ENCODE data around the gene SMAD7. TPM values are rescaled to one million over a fixed set of nuclear protein-coding genes. Genes with fewer than 3 reads are reported as not detected.

SMAD7 gene
- total and polyA plus RNA-seq, 2 experiments from 2014 or later = 11.8 to 29.8 TPM

DNA sequence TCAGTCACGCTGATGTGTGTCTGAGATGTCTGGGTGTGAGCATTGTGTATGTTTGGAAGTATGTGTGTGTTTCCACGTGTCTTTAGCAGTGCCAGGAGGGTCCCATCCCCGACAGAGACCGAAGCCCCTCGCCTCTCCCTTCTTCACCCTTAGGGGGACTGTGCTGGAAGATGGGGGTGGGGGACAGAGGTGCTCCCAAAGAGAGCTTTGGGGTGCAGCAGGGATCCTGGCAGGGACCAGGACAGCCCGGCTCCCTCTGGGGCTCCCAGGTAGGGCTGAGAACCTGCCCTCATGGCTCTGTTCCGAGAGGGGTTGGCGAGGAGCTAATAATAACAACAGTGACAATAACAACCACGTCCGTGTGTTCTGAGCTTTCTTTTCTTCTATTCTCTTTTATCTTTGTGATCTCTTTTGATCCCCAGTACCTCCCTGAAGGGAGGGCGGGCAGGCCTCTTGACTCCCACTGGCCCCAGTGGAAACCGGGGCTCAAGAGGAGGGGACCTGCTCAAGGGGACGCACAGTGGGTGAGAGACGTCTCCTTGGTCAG, 57.6 kb downstream of the SMAD7 start:
- Histone ChIP-seq H3K9me2 (ENCODE audit: insufficient read depth) (no peaks in the 10 kb centered on the region), H3K36me3 (ENCODE audit: insufficient read depth) (no peaks in the 10 kb centered on the region), H3K4me2 (no peak overlapping the region), H4K20me1 (replicated peaks; ENCODE audit: insufficient read depth) (no peaks in the 10 kb centered on the region), H3F3A (replicated peaks; ENCODE audit: low read depth) (no peaks in the 10 kb centered on the region), H3K4me1 (ENCODE audit: insufficient read depth) (peaks cover 11% of the 10 kb centered on the region), H3K27me3 (ENCODE audit: insufficient read depth) (no peaks in the 10 kb centered on the region), H3K27ac (ENCODE audit: low read depth) (no peak overlapping the region), H3K4me3 (no peak overlapping the region), H3K79me2 (replicated peaks; ENCODE audit: insufficient read depth) (no peaks in the 10 kb centered on the region), H2AFZ (peak overlapping the region; percentile 28; the same call in 1 of the 2 replicates)
- TF ChIP-seq NANOG (IDR thresholded peaks at IDR 0.05; ENCODE audit: borderline replicate concordance) (no peak), STAT1 (IDR thresholded peaks at IDR 0.05; ENCODE audit: unreplicated experiment) (no peak), ZNF114 (CRISPR knock-in tag; IDR thresholded peaks at IDR 0.05) (no peak), EZH2 (IDR thresholded peaks at IDR 0.05; ENCODE audit: low read depth, unreplicated experiment) (no peak), ZNF331 (CRISPR knock-in tag; IDR thresholded peaks at IDR 0.05; ENCODE audit: low read depth) (no peak), EZH2phosphoT487 (IDR thresholded peaks at IDR 0.05; ENCODE audit: unreplicated experiment) (no peak), JUNB (IDR thresholded peaks at IDR 0.05; ENCODE audit: unreplicated experiment) (no peak), CREB1 (CRISPR knock-in tag; IDR thresholded peaks at IDR 0.05; ENCODE audit: low read depth) (no peak)
- TF ChIP-seq, protein P1, sequence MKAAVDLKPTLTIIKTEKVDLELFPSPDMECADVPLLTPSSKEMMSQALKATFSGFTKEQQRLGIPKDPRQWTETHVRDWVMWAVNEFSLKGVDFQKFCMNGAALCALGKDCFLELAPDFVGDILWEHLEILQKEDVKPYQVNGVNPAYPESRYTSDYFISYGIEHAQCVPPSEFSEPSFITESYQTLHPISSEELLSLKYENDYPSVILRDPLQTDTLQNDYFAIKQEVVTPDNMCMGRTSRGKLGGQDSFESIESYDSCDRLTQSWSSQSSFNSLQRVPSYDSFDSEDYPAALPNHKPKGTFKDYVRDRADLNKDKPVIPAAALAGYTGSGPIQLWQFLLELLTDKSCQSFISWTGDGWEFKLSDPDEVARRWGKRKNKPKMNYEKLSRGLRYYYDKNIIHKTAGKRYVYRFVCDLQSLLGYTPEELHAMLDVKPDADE (IDR thresholded peaks at IDR 0.05) = no peak
- TF ChIP-seq, protein P2, sequence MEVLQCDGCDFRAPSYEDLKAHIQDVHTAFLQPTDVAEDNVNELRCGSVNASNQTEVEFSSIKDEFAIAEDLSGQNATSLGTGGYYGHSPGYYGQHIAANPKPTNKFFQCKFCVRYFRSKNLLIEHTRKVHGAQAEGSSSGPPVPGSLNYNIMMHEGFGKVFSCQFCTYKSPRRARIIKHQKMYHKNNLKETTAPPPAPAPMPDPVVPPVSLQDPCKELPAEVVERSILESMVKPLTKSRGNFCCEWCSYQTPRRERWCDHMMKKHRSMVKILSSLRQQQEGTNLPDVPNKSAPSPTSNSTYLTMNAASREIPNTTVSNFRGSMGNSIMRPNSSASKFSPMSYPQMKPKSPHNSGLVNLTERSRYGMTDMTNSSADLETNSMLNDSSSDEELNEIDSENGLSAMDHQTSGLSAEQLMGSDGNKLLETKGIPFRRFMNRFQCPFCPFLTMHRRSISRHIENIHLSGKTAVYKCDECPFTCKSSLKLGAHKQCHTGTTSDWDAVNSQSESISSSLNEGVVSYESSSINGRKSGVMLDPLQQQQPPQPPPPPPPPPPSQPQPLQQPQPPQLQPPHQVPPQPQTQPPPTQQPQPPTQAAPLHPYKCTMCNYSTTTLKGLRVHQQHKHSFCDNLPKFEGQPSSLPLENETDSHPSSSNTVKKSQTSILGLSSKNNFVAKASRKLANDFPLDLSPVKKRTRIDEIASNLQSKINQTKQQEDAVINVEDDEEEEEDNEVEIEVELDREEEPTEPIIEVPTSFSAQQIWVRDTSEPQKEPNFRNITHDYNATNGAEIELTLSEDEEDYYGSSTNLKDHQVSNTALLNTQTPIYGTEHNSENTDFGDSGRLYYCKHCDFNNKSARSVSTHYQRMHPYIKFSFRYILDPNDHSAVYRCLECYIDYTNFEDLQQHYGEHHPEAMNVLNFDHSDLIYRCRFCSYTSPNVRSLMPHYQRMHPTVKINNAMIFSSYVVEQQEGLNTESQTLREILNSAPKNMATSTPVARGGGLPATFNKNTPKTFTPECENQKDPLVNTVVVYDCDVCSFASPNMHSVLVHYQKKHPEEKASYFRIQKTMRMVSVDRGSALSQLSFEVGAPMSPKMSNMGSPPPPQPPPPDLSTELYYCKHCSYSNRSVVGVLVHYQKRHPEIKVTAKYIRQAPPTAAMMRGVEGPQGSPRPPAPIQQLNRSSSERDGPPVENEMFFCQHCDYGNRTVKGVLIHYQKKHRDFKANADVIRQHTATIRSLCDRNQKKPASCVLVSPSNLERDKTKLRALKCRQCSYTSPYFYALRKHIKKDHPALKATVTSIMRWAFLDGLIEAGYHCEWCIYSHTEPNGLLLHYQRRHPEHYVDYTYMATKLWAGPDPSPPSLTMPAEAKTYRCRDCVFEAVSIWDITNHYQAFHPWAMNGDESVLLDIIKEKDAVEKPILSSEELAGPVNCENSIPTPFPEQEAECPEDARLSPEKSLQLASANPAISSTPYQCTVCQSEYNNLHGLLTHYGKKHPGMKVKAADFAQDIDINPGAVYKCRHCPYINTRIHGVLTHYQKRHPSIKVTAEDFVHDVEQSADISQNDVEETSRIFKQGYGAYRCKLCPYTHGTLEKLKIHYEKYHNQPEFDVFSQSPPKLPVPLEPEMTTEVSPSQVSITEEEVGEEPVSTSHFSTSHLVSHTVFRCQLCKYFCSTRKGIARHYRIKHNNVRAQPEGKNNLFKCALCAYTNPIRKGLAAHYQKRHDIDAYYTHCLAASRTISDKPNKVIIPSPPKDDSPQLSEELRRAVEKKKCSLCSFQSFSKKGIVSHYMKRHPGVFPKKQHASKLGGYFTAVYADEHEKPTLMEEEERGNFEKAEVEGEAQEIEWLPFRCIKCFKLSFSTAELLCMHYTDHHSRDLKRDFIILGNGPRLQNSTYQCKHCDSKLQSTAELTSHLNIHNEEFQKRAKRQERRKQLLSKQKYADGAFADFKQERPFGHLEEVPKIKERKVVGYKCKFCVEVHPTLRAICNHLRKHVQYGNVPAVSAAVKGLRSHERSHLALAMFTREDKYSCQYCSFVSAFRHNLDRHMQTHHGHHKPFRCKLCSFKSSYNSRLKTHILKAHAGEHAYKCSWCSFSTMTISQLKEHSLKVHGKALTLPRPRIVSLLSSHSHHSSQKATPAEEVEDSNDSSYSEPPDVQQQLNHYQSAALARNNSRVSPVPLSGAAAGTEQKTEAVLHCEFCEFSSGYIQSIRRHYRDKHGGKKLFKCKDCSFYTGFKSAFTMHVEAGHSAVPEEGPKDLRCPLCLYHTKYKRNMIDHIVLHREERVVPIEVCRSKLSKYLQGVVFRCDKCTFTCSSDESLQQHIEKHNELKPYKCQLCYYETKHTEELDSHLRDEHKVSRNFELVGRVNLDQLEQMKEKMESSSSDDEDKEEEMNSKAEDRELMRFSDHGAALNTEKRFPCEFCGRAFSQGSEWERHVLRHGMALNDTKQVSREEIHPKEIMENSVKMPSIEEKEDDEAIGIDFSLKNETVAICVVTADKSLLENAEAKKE (CRISPR knock-in tag; IDR thresholded peaks at IDR 0.05) = no peak
- Mint-ChIP-seq H3K27me3 (ENCODE audit: insufficient read depth, low read depth, poor library complexity) (peaks cover 10% of the 10 kb centered on the region), H3K9me3 (no peaks in the 10 kb centered on the region), H3K4me3 (no peak overlapping the region), H3K36me3 (ENCODE audit: low read depth) (no peaks in the 10 kb centered on the region), H3K27ac (no peak overlapping the region), H3K4me1 (peaks cover 32% of the 10 kb centered on the region)
- DNase-seq (ENCODE audit: low spot score) (no peak), ATAC-seq (no peak)
